Fibroblast of lung (primary cell): ENCODE measurements around the gene ZNF280B. TPM values are rescaled to one million over a fixed set of nuclear protein-coding genes. Genes with fewer than 3 reads are reported as not detected.
"Not testable (repeated sequence)": the region's sequence is repeated elsewhere in the genome, so short reads cannot be mapped to it uniquely, and the experiment has no call there.

Source experiments
- DNase-seq, 2 donors: peaks; one replicate each; pipeline versions ENCODE4 v3.0.0 to v3.0.0-alpha.2; 2010; ENCODE audit warnings: low read depth in 2 of 2
- H2AFZ ChIP-seq: 2 replicates; pipeline ENCODE4 v1.5.1; 2012; ENCODE audit warnings: low read length, control low read depth, inconsistent platforms
- H3K27ac ChIP-seq: 2 replicates; pipeline ENCODE4 v1.5.1; 2011; ENCODE audit warnings: low read length, control low read depth; ENCODE audit not compliant: insufficient read depth
- H3K27me3 ChIP-seq: 2 replicates; pipeline ENCODE4 v1.5.1; 2011; ENCODE audit warnings: mild to moderate bottlenecking, low read length; ENCODE audit not compliant: control insufficient read depth, insufficient read depth
- H3K36me3 ChIP-seq: 2 replicates; pipeline ENCODE4 v1.5.1; 2011; ENCODE audit warnings: low read length; ENCODE audit not compliant: control insufficient read depth, insufficient read depth
- H3K4me1 ChIP-seq: 2 replicates; pipeline ENCODE4 v1.5.1; 2011; ENCODE audit warnings: low read length; ENCODE audit not compliant: control insufficient read depth, insufficient read depth; ENCODE audit errors: extremely low read depth
- H3K4me2 ChIP-seq: 2 replicates; pipeline ENCODE4 v1.5.1; 2011; ENCODE audit warnings: low read length, control low read depth; ENCODE audit not compliant: insufficient read depth; ENCODE audit errors: extremely low read depth
- H3K4me3 ChIP-seq, 4 experiments: fragments of 200-600 bp in 1 of 4; sonication (generic) in 1 of 4; replicated peaks in 1 of 4; 2 replicates each; pipeline ENCODE4 v1.5.1; 2011 to 2016; ENCODE audit warnings: low read length in 4 of 4, low read depth in 3 of 4, mild to moderate bottlenecking in 3 of 4, control low read depth in 2 of 4, inconsistent platforms in 1 of 4, mixed read lengths in 1 of 4; ENCODE audit not compliant: insufficient read depth in 1 of 4; ENCODE audit errors: control extremely low read depth in 1 of 4
- H3K79me2 ChIP-seq: 2 replicates; pipeline ENCODE4 v1.5.1; 2012; ENCODE audit warnings: mild to moderate bottlenecking, low read length, inconsistent platforms; ENCODE audit not compliant: control insufficient read depth, insufficient read depth
- H3K9ac ChIP-seq: 2 replicates; pipeline ENCODE4 v1.5.1; 2011; ENCODE audit warnings: mild to moderate bottlenecking, low read length, control low read depth; ENCODE audit not compliant: insufficient read depth
- H3K9me3 ChIP-seq: 2 replicates; pipeline ENCODE4 v1.5.1; 2012; ENCODE audit warnings: low read depth, low read length; ENCODE audit not compliant: control insufficient read depth, insufficient read depth
- H4K20me1 ChIP-seq: 2 replicates; pipeline ENCODE4 v1.5.1; 2011; ENCODE audit warnings: low read length; ENCODE audit not compliant: control insufficient read depth, insufficient read depth; ENCODE audit errors: extremely low read depth
- EZH2 ChIP-seq: IDR thresholded peaks from 2 replicates; pipeline ENCODE4 v1.5.1; 2012; ENCODE audit warnings: low read length, control low read depth, mild to moderate bottlenecking; ENCODE audit errors: missing control alignments
- polyA plus RNA-seq, 2 donors: library from polyadenylated mRNA; depleted of rRNA in 1 of 2; stranded (reverse) in 1 of 2; unstranded in 1 of 2; fragments of >200 nt; gene quantifications; 2 replicates each; pipeline ENCODE4 v1.2.1, GENCODE V29; 2011 to 2012; ENCODE audit warnings: missing spikeins in 1 of 2
- total RNA-seq: library from RNA; depleted of rRNA; stranded (reverse); fragments of >200 nt; gene quantifications from 2 replicates; pipeline ENCODE4 v1.2.1, GENCODE V29; 2014
- TF ChIP-seq, protein P1 (sequence below), 2 donors: IDR thresholded peaks in 1 of 2; conservative IDR thresholded peaks in 1 of 2; 1 replicate in 1 of 2; 2 replicates in 1 of 2; pipeline ENCODE4 v1.5.1; 2011 to 2012; ENCODE audit warnings: low read length in 2 of 2, control low read depth in 1 of 2, inconsistent platforms in 1 of 2, low read depth in 1 of 2, mild to moderate bottlenecking in 1 of 2

The ZNF280B gene
- total and polyA plus RNA-seq, 2 donors (not counting 1 experiment from before 2014, with no cell fraction given) = 0.33 to 0.81 TPM

DNA sequence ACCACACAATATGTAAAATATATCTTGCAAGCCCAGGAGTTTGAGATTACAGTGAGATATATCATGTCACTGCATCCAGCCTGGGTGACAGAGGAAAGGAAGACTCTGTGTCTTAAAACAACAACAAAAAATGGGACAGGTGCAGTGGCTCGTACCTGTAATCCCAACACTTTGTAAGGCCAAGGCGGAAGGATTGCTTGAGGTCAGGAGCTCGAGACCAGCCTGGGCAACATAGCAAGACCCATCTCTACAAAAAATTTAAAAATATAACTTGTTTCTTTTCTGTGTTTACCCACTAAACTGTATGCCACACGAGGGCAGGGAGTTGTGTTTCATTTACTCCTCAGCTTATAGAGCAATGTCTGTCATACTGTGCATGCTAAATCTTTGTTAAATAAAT is 8.4 kb upstream of the ZNF280B start:
- H3K36me3 ChIP-seq = no peaks in the 10 kb centered on the region
- no peak overlapping the region for H2AFZ ChIP-seq
- H3K4me2 ChIP-seq = no peak overlapping the region
- H3K27me3 ChIP-seq = no peaks in the 10 kb centered on the region
- no peaks in the 10 kb centered on the region for H3K79me2 ChIP-seq
- no peaks in the 10 kb centered on the region for H3K4me1 ChIP-seq
- no peaks in the 10 kb centered on the region for H3K9me3 ChIP-seq
- H3K9ac ChIP-seq = no peak overlapping the region
- TF ChIP-seq, protein P1, sequence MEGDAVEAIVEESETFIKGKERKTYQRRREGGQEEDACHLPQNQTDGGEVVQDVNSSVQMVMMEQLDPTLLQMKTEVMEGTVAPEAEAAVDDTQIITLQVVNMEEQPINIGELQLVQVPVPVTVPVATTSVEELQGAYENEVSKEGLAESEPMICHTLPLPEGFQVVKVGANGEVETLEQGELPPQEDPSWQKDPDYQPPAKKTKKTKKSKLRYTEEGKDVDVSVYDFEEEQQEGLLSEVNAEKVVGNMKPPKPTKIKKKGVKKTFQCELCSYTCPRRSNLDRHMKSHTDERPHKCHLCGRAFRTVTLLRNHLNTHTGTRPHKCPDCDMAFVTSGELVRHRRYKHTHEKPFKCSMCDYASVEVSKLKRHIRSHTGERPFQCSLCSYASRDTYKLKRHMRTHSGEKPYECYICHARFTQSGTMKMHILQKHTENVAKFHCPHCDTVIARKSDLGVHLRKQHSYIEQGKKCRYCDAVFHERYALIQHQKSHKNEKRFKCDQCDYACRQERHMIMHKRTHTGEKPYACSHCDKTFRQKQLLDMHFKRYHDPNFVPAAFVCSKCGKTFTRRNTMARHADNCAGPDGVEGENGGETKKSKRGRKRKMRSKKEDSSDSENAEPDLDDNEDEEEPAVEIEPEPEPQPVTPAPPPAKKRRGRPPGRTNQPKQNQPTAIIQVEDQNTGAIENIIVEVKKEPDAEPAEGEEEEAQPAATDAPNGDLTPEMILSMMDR (conservative IDR thresholded peaks at IDR 0.05 in 1 of 2, IDR thresholded peaks at IDR 0.05 in 1 of 2; ENCODE audit: low read depth in 1 of 2, low read length in 2 of 2) = no peak
- no peak for TF ChIP-seq EZH2
- DNase-seq = no peak
- no peaks in the 10 kb centered on the region for H4K20me1 ChIP-seq
- H3K4me3 ChIP-seq = no peak overlapping the region
- no peak overlapping the region for H3K27ac ChIP-seq

DNA sequence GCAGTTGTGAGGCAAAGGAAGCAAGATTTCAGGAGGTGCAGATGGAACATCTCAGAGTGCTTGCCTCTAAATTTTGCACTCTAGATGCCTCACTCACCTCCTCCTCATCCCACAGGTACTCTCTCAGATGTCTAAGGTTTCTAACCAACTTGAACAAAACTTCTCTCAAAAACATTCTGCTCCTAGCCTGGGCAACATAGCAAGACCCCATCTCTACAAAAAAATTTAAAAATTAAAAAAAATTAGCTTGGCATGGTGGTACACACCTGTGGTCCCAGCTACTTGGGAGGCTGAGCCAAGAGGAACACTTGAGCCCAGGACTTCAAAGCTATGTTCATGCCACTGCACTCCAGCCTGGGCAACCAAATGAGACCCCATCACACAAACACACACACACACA is 7.3 kb upstream of the ZNF280B start:
- no peak overlapping the region for H3K9ac ChIP-seq
- H3K4me2 ChIP-seq = no peak overlapping the region
- no peaks in the 10 kb centered on the region for H3K9me3 ChIP-seq
- H3K4me3 ChIP-seq = no peak overlapping the region
- no peak for DNase-seq
- H3K27me3 ChIP-seq = no peaks in the 10 kb centered on the region
- no peak overlapping the region for H3K27ac ChIP-seq
- no peaks in the 10 kb centered on the region for H3K4me1 ChIP-seq
- no peaks in the 10 kb centered on the region for H3K79me2 ChIP-seq
- no peaks in the 10 kb centered on the region for H4K20me1 ChIP-seq
- H2AFZ ChIP-seq = no peak overlapping the region
- H3K36me3 ChIP-seq = no peaks in the 10 kb centered on the region
- TF ChIP-seq, protein P1 (conservative IDR thresholded peaks at IDR 0.05 in 1 of 2, IDR thresholded peaks at IDR 0.05 in 1 of 2; ENCODE audit: low read depth in 1 of 2, low read length in 2 of 2) = no peak
- no peak for TF ChIP-seq EZH2

DNA sequence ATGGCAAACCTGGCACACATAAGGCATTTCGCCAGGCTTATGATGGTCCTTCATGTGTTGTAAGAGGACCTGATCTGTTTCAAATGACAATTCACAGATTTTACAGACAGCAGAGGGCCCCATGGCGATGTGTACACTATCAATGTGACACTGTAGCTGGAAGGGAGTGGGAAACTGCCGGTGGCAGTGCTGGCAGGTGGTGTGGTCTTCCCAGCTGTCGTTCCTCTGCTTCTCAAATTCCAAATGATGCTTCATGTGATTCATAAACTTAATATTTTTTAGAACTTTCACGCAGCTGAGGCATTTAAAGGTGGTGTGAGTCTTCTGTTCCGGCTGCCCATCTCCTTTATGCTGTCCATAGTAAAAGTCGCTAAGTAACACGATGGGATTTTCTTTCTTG is 5.9 kb upstream of the ZNF280B start:
- not testable (repeated sequence) for H4K20me1 ChIP-seq, H3K9ac ChIP-seq, H3K36me3 ChIP-seq, H3K27ac ChIP-seq, H3K27me3 ChIP-seq, DNase-seq, H3K9me3 ChIP-seq, H2AFZ ChIP-seq, H3K4me1 ChIP-seq, H3K79me2 ChIP-seq, H3K4me2 ChIP-seq, H3K4me3 ChIP-seq
